GM23338 (cell line): Measurements from ENCODE around the gene DGCR8. TPM values are rescaled to one million over a fixed set of nuclear protein-coding genes. Genes with fewer than 3 reads are reported as not detected.

ENCODE experiments used
- ATAC-seq: fragments of 200-7000 bp; cut with Tn5 transposase; 3 replicates; pipeline ENCODE4 v1.9.1; 2020
- DNase-seq: peaks from one replicate; pipeline ENCODE4 v3.0.0-alpha.2; 2015; ENCODE audit warnings: low spot score
- H2AFZ ChIP-seq: fragments of 200-600 bp; sonication (generic); 2 replicates; pipeline ENCODE4 v1.8.0; 2016; ENCODE audit warnings: antibody characterized with exemption, mild to moderate bottlenecking, moderate library complexity
- H3F3A ChIP-seq: fragments of 200-600 bp; sonication (generic); replicated peaks from 2 replicates; pipeline ENCODE4 v1.8.0; 2017; ENCODE audit warnings: antibody characterized with exemption, mixed run types, low read depth
- H3K27ac ChIP-seq: fragments of 200-600 bp; sonication (generic); 2 replicates; pipeline ENCODE4 v1.6.1; 2016; ENCODE audit warnings: low read depth
- H3K27me3 ChIP-seq: fragments of 200-600 bp; sonication (generic); 2 replicates; pipeline ENCODE4 v1.8.0; 2016; ENCODE audit warnings: mild to moderate bottlenecking, mixed run types, moderate library complexity; ENCODE audit not compliant: insufficient read depth
- H3K36me3 ChIP-seq: fragments of 200-600 bp; sonication (generic); 2 replicates; pipeline ENCODE4 v1.8.0; 2016; ENCODE audit warnings: mild to moderate bottlenecking; ENCODE audit not compliant: insufficient read depth
- H3K4me1 ChIP-seq: fragments of 200-600 bp; sonication (generic); 2 replicates; pipeline ENCODE4 v1.8.0; 2016; ENCODE audit warnings: mild to moderate bottlenecking, moderate library complexity; ENCODE audit not compliant: insufficient read depth
- H3K4me2 ChIP-seq: fragments of 200-600 bp; sonication (generic); 2 replicates; pipeline ENCODE4 v1.7.1; 2017; ENCODE audit warnings: mixed run types
- H3K4me3 ChIP-seq: fragments of 200-600 bp; sonication (generic); 2 replicates; pipeline ENCODE4 v1.6.1; 2016; ENCODE audit warnings: mixed run types
- H3K79me2 ChIP-seq: fragments of 200-600 bp; sonication (generic); replicated peaks from 2 replicates; pipeline ENCODE4 v1.8.0; 2017; ENCODE audit warnings: mild to moderate bottlenecking; ENCODE audit not compliant: insufficient read depth
- H3K9me2 ChIP-seq: fragments of 200-600 bp; sonication (generic); 2 replicates; pipeline ENCODE4 v1.8.0; 2017; ENCODE audit not compliant: insufficient read depth
- H4K20me1 ChIP-seq: fragments of 200-600 bp; sonication (generic); replicated peaks from 2 replicates; pipeline ENCODE4 v1.8.0; 2017; ENCODE audit warnings: mild to moderate bottlenecking; ENCODE audit not compliant: insufficient read depth
- H3K27ac Mint-ChIP-seq: 2 replicates; pipeline ENCODE4 v1.8.0; 2020; ENCODE audit warnings: inconsistent platforms, mild to moderate bottlenecking, moderate library complexity, mixed read lengths
- H3K27me3 Mint-ChIP-seq: 3 replicates; pipeline ENCODE4 v1.8.0; 2022; ENCODE audit warnings: low read depth, mild to moderate bottlenecking, moderate library complexity, mixed read lengths, inconsistent platforms; ENCODE audit not compliant: insufficient read depth, poor library complexity
- H3K36me3 Mint-ChIP-seq: 3 replicates; pipeline ENCODE4 v1.8.0; 2021; ENCODE audit warnings: low read depth, mild to moderate bottlenecking, inconsistent platforms, moderate library complexity, mixed read lengths
- H3K4me1 Mint-ChIP-seq: 3 replicates; pipeline ENCODE4 v1.8.0; 2020; ENCODE audit warnings: mild to moderate bottlenecking, inconsistent platforms, mixed read lengths
- H3K4me3 Mint-ChIP-seq: 3 replicates; pipeline ENCODE4 v1.8.0; 2021; ENCODE audit warnings: moderate library complexity, mild to moderate bottlenecking, inconsistent platforms, mixed read lengths
- H3K9me3 Mint-ChIP-seq: 3 replicates; pipeline ENCODE4 v1.8.0; 2020; ENCODE audit warnings: moderate library complexity, mild to moderate bottlenecking, inconsistent platforms, mixed read lengths
- CREB1 ChIP-seq: fragments of 250-450 bp; sonication (Bioruptor Pico); IDR thresholded peaks from 2 replicates; pipeline ENCODE4 v1.5.0; 2020; ENCODE audit warnings: low read depth, mild to moderate bottlenecking, moderate library complexity
- EZH2 ChIP-seq: fragments of 200-600 bp; sonication (generic); IDR thresholded peaks from one replicate; pipeline ENCODE4 v1.8.0; 2017; ENCODE audit warnings: antibody characterized with exemption, mild to moderate bottlenecking, low read depth; ENCODE audit not compliant: unreplicated experiment
- EZH2phosphoT487 ChIP-seq: fragments of 200-600 bp; sonication (generic); IDR thresholded peaks from one replicate; pipeline ENCODE4 v1.8.1; 2018; ENCODE audit warnings: antibody characterized with exemption; ENCODE audit not compliant: unreplicated experiment
- JUNB ChIP-seq: IDR thresholded peaks from one replicate; pipeline ENCODE4 v1.6.1; 2016; ENCODE audit warnings: antibody characterized with exemption; ENCODE audit not compliant: unreplicated experiment
- NANOG ChIP-seq: IDR thresholded peaks from 2 replicates; pipeline ENCODE4 v1.6.1; 2016; ENCODE audit warnings: antibody characterized with exemption, borderline replicate concordance
- STAT1 ChIP-seq: IDR thresholded peaks from one replicate; pipeline ENCODE4 v1.6.1; 2016; ENCODE audit warnings: antibody characterized with exemption; ENCODE audit not compliant: unreplicated experiment
- ZNF114 ChIP-seq: fragments of 250-450 bp; sonication (Bioruptor Pico); IDR thresholded peaks from 2 replicates; pipeline ENCODE4 v1.5.0; 2020; ENCODE audit warnings: mild to moderate bottlenecking, moderate library complexity
- polyA plus RNA-seq: library from polyadenylated mRNA; unstranded; fragments of >200 nt; fragmentation: Nextera tagmentation; extraction: Ambion mirVana; gene quantifications from 2 replicates; pipeline ENCODE4 v1.2.1, GENCODE V29; 2016
- total RNA-seq: library from RNA; depleted of rRNA; stranded (reverse); fragments of >200 nt; shearing (Covaris generic); gene quantifications from 2 replicates; pipeline ENCODE4 v1.2.3, GENCODE V29; 2014
- TF ChIP-seq, protein P1 (sequence below), 2 experiments: fragments of 200-600 bp in 1 of 2; sonication (generic) in 1 of 2; conservative IDR thresholded peaks; 2 replicates each; pipeline versions ENCODE4 v1.5.1 to v1.6.1; 2016 to 2017; ENCODE audit warnings: antibody characterized with exemption in 2 of 2, low read depth in 2 of 2, mild to moderate bottlenecking in 2 of 2, moderate library complexity in 1 of 2
- TF ChIP-seq, protein P2 (sequence below): fragments of 250-450 bp; sonication (Bioruptor Pico); IDR thresholded peaks from 2 replicates; pipeline ENCODE4 v1.5.0; 2020; ENCODE audit warnings: mild to moderate bottlenecking, moderate library complexity

DGCR8 gene
- total and polyA plus RNA-seq, 2 experiments from 2014 or later = 12.2 to 48.9 TPM

DNA sequence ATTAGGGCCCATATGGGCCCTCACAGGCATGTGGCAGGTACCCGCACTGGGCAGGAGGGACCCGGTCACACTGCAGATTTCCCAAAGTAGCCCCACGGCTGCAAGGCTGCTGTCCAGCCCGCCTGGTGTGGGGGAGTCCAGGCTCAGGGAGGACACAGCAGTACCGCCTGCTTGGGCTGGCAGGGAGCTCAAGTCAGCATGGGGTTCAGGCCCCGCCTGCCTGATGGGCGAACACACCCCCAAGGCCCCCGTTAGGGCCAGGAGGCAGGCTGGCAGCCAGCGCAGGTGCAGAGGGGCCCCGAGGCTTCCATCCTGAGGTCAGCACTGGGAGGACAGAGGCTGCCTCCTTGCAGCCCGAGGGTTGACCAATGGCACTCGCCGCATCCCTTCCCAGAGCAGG, 57.1 kb downstream of the DGCR8 start (continued):
- TF ChIP-seq STAT1 (no peak), EZH2 (no peak), CREB1 (CRISPR knock-in tag) (no peak), EZH2phosphoT487 (no peak)

DNA sequence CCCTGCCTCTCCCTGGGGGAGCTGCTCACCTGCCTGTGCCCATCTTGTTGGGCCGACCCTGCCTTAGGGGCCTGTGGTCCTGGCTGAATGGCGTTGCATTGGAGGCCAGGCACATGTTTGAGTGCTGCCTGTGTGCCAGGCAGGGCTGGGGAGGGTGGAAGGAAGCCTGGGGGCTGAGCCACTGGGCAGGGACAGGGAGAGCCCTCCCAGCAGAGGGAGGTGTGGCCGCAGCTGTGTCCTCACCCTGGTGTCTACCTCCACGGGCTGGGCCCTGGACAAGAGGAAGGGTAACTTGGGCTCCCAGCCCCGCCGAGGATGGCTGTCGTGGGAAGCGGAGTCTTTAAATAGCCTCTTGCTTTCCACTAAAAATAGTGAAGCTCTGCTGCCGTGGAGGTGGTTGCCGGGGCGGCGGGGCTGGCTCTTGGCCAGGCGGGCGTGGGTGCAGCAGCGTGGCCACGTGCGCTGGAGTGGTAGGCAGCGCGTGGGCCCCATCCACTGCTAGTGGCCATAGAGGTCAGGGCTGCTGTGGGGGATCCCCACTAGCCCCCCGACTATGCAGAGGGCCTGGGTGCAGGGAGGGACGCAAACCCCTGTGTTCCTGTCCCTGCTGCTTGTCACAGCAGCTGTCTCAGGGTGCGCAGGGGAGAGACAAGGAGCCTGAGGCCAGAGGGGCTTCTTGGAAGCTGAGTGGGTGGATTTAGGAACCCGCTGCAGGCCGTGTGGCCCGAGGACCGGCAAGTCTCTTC, 57.8 kb downstream of the DGCR8 start:
- Histone ChIP-seq H3K36me3 (no peaks in the 10 kb centered on the region), H3K27ac (no peak overlapping the region), H3K9me2 (no peaks in the 10 kb centered on the region), H4K20me1 (no peaks in the 10 kb centered on the region; the same call in 1 of the 2 replicates), H3K4me2 (no peak overlapping the region), H3K4me3 (no peak overlapping the region), H3F3A (no peaks in the 10 kb centered on the region), H3K4me1 (no peaks in the 10 kb centered on the region), H3K27me3 (no peaks in the 10 kb centered on the region), H3K79me2 (peaks cover 29% of the 10 kb centered on the region), H2AFZ (no peak overlapping the region)
- H3K27me3 Mint-ChIP-seq = peaks cover 14% of the 10 kb centered on the region
- H3K4me3 Mint-ChIP-seq = no peak overlapping the region
- no peaks in the 10 kb centered on the region for H3K36me3 Mint-ChIP-seq
- no peak for DNase-seq
- no peak overlapping the region for H3K27ac Mint-ChIP-seq
- TF ChIP-seq EZH2phosphoT487 = no peak
- TF ChIP-seq ZNF114 = no peak
- no peak for TF ChIP-seq STAT1
- no peak for TF ChIP-seq EZH2
- TF ChIP-seq, protein P1, sequence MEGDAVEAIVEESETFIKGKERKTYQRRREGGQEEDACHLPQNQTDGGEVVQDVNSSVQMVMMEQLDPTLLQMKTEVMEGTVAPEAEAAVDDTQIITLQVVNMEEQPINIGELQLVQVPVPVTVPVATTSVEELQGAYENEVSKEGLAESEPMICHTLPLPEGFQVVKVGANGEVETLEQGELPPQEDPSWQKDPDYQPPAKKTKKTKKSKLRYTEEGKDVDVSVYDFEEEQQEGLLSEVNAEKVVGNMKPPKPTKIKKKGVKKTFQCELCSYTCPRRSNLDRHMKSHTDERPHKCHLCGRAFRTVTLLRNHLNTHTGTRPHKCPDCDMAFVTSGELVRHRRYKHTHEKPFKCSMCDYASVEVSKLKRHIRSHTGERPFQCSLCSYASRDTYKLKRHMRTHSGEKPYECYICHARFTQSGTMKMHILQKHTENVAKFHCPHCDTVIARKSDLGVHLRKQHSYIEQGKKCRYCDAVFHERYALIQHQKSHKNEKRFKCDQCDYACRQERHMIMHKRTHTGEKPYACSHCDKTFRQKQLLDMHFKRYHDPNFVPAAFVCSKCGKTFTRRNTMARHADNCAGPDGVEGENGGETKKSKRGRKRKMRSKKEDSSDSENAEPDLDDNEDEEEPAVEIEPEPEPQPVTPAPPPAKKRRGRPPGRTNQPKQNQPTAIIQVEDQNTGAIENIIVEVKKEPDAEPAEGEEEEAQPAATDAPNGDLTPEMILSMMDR (conservative IDR thresholded peaks at IDR 0.05; ENCODE audit: low read depth in 2 of 2) = no peak
- no peak for TF ChIP-seq NANOG
- TF ChIP-seq JUNB = no peak
- TF ChIP-seq, protein P2, sequence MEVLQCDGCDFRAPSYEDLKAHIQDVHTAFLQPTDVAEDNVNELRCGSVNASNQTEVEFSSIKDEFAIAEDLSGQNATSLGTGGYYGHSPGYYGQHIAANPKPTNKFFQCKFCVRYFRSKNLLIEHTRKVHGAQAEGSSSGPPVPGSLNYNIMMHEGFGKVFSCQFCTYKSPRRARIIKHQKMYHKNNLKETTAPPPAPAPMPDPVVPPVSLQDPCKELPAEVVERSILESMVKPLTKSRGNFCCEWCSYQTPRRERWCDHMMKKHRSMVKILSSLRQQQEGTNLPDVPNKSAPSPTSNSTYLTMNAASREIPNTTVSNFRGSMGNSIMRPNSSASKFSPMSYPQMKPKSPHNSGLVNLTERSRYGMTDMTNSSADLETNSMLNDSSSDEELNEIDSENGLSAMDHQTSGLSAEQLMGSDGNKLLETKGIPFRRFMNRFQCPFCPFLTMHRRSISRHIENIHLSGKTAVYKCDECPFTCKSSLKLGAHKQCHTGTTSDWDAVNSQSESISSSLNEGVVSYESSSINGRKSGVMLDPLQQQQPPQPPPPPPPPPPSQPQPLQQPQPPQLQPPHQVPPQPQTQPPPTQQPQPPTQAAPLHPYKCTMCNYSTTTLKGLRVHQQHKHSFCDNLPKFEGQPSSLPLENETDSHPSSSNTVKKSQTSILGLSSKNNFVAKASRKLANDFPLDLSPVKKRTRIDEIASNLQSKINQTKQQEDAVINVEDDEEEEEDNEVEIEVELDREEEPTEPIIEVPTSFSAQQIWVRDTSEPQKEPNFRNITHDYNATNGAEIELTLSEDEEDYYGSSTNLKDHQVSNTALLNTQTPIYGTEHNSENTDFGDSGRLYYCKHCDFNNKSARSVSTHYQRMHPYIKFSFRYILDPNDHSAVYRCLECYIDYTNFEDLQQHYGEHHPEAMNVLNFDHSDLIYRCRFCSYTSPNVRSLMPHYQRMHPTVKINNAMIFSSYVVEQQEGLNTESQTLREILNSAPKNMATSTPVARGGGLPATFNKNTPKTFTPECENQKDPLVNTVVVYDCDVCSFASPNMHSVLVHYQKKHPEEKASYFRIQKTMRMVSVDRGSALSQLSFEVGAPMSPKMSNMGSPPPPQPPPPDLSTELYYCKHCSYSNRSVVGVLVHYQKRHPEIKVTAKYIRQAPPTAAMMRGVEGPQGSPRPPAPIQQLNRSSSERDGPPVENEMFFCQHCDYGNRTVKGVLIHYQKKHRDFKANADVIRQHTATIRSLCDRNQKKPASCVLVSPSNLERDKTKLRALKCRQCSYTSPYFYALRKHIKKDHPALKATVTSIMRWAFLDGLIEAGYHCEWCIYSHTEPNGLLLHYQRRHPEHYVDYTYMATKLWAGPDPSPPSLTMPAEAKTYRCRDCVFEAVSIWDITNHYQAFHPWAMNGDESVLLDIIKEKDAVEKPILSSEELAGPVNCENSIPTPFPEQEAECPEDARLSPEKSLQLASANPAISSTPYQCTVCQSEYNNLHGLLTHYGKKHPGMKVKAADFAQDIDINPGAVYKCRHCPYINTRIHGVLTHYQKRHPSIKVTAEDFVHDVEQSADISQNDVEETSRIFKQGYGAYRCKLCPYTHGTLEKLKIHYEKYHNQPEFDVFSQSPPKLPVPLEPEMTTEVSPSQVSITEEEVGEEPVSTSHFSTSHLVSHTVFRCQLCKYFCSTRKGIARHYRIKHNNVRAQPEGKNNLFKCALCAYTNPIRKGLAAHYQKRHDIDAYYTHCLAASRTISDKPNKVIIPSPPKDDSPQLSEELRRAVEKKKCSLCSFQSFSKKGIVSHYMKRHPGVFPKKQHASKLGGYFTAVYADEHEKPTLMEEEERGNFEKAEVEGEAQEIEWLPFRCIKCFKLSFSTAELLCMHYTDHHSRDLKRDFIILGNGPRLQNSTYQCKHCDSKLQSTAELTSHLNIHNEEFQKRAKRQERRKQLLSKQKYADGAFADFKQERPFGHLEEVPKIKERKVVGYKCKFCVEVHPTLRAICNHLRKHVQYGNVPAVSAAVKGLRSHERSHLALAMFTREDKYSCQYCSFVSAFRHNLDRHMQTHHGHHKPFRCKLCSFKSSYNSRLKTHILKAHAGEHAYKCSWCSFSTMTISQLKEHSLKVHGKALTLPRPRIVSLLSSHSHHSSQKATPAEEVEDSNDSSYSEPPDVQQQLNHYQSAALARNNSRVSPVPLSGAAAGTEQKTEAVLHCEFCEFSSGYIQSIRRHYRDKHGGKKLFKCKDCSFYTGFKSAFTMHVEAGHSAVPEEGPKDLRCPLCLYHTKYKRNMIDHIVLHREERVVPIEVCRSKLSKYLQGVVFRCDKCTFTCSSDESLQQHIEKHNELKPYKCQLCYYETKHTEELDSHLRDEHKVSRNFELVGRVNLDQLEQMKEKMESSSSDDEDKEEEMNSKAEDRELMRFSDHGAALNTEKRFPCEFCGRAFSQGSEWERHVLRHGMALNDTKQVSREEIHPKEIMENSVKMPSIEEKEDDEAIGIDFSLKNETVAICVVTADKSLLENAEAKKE (CRISPR knock-in tag) = no peak
- H3K4me1 Mint-ChIP-seq = peaks cover 2% of the 10 kb centered on the region; the same call in 1 of the 3 replicates
- no peaks in the 10 kb centered on the region for H3K9me3 Mint-ChIP-seq
- no peak for ATAC-seq
